NCI-H2196 treated with DMSO at 0.1 percent for 48 hours (cell line): ENCODE results near the gene TNIK.

Experiments
- DNase-seq: peaks from one replicate; lab custom pipeline; 2025; ENCODE audit not compliant: unreplicated experiment; lab: John Stamatoyannopoulos, UW

Gene TNIK

DNA sequence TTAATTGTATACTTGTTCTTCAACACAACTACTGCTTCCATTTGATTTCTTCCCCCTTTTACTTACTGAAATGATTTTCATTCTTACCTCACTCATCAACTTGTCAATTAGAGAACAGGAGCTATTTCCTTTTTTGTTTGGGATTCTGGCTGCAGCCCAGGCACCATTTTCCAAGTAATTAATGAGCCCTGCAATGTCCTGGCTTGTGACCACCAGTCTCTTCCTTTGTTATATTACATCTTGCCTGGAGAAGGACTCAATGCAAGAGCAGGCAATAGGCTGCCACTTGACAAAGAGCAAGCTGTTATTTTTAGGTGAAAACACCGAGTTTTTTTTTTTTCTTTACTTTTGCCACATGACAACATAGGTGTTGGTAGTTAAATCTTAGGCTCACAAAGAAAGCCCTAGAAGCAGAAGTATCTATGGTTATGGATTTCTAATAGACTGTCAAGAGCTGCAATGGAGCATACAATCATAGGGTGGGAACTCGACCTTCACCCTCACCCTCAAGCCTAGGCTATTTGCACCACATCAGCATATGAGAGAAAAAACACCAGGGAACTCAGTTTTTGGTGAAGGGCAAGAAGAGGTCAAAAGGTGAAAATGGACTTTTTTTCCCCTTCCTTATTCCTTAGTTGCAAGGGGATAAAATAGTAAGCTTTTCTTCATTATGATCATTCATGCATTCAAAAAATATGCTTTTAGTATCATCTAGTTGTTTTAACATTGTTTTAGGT lies 114.9 kb downstream of the TNIK start:
- DNase-seq = no peak

GRCh38 chr3:171343693-171344092 lies 116.5 kb downstream of the TNIK start:
- DNase-seq = no peak

- no peak for DNase-seq
Measured at GRCh38 chr3:171342783-171343420, 117.3 kb downstream of the TNIK start.

- no peak for DNase-seq
Measured at GRCh38 chr3:171342200-171342599, 118.0 kb downstream of the TNIK start.

DNA sequence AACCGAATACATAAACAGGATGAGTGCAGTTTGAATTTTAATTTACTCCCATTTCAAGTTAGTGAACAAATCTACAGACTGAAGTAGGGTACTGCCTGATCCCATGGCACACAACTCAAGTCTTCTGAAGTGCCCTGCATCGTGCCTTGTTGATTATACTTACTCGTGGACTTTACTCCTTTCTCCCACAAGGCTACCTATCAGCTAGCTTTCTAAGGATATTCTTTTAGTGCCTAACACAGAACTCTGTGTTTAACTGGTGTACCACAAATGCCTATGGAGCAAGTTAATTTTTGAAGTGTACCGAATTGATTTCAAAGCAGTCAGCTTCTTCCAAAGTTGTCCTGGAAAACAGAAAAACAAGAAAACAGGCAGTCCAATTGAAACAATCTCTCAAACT lies 119.8 kb downstream of the TNIK start:
- DNase-seq = no peak

- peak; percentile 73 for DNase-seq
Measured at GRCh38 chr3:171339598-171339997, 120.6 kb downstream of the TNIK start.

- DNase-seq = no peak
Measured at GRCh38 chr3:171336406-171336805, 123.8 kb downstream of the TNIK start.

DNA sequence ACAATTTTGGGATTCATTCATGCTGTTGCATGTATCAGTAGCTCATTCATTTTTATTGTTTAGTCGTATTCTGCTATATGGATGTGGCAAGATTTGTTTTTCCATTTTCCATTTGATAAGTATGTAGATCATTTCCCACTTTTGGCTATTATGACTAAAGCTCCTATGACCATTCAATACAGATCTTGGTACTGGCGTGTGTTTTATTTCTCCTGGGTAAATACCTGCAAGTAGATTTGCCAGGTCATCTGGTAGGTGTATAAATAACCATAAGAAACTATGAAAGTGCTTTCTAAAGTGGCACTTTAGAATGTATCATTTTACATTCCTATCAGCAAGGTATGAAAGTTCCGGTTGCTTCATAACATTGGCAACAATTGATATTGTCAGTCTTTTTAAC lies 124.6 kb downstream of the TNIK start:
- no peak for DNase-seq

- peak; percentile 61 for DNase-seq
Measured at GRCh38 chr3:171334465-171334811, 125.8 kb downstream of the TNIK start.

- no peak for DNase-seq
Measured at GRCh38 chr3:171333784-171334464, 126.3 kb downstream of the TNIK start.

DNA sequence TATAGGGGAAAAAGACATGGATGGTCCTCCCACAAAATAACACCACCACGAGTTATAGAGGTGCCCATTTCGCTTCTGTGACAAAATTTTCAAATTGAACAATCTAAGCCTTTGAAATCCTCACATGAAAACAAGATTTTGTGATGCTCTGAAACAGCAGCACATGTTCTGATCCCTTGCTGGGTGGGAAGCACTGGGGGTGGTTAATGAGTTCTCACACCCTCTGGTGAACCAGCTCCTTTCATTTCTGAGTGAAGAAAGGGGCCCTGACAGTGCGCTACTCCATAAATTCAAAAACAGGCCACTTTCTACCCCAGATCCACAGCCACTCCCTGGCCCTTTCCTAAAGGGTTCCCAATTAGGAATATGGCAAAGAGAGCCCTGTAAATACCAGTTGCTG lies 129.3 kb downstream of the TNIK start:
- no peak for DNase-seq

DNA sequence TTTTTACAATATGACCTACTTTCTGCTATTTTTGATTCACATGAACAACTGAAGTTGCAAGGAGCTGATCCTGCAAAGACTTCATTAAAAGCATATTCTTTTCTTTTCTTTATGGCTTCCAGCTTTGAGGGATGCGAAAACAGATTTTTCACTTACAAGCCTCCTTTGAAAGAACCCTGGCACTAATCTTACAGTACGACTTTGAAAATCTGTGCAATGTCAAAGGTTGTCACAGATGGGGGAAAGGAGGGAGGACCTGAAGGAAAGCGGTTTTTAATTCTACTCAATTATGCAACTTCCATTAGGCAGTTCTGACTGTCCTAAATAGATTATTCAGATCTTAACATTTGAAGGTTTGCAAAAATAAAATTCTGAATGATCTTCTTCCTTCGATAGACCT lies 130.5 kb downstream of the TNIK start:
- DNase-seq = no peak

DNA sequence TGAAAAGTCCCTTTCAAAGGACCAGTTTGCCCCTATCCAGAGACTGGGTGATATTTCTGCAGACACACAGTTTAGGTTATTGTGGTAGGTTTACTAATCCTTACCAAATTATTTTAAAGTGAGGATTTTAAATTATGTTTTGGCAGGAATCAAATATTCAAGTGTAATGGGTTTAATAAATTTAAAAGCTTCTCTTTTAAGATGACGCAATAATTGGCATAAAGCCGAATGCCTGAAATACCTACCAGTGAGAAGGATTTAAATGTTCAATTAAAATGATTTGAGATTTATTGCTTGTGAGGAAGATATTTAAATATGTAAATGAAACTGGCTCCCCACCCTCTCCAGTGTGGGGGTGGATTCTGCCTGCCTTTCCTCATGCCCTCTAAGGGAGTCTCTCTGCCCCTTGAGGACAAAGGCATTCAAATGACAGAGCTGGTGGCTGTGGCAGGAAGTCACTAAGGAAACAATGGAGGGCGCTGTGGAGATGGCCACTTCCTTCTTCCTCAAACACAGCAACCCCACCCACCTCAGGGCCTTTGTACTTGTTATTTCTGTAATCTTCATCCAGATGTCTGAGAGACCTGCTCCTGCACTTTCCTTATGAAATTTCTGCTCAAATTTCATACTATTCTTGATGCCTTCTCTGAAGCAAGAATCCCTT lies 131.7 kb downstream of the TNIK start:
- DNase-seq = no peak

GRCh38 chr3:171327441-171328174 lies 132.6 kb downstream of the TNIK start:
- no peak for DNase-seq

GRCh38 chr3:171326717-171327440 lies 133.3 kb downstream of the TNIK start:
- DNase-seq = no peak

GRCh38 chr3:171323938-171324536 lies 136.2 kb downstream of the TNIK start:
- no peak for DNase-seq

DNA sequence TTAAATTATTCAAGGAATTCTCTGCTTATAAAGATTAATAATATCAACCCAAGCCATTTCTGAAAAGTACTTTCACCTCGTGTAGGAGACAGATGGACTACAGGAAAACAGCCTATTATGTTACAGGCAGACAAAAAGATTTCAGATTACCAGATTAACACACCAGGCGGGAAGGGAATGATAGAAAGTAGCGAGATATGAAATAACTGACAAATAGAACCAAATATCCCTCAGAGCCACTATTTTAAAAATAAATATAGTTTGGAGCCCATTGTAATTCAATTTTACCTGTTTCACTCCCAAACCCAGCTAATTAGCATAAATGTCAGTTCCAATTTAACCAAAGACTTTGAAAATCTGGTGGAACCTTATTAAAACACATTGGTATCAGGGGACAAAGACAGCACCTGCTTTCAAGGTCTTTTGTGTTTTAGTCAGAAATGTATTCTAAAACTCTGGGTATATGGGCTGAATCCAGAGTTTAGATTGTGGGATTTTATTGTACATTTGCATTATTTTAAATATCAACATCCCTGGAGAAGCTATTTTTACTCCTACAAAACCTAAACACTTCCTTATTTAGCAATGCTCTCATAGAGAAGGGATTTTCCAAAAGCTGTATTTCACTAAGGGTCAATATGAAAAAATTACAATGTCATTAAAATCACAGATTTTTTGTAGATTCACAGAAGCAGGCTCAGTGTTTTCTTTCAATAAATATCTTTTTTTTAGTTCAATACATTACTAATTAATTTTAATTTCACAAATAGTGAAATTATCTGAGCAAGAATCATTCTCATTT lies 138.4 kb downstream of the TNIK start:
- no peak for DNase-seq

DNA sequence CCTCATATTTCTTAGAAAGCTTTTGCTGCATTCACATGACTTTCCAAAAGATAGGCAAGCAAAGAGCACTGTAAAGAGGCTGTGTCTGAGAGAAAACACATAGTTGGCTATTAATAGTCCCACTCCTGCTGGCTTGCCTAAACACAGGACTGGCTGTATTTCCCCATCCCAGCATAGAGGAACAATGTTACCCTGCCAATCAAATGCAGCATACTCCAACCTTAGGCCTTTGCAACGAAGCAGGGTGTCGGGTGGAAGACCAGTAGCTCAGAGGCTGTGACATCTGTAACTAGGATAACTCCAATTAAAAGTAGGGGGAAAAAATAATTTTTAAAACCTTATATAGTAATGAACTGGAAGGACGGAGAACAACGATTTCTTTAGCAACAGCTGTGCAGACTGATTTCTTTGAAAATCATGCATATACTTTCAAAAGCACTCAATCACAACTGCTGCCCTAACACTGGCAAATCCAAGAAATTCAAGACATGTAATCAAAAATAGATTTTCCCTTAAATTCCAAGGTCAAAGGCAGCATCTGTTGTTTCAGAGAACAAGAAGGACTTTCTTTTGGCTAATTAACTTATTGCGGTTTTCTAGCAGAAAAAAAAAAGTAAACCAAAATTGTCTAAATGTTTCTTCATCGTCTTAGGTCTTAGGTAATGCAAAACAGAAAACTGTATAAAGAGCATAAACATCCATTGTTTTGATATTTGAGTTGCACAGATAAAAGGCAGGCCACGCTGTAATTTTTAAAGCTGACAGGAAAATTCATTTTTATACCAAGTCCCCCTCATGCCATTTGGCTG lies 139.3 kb downstream of the TNIK start:
- no peak for DNase-seq
